OCI-LY1 (cell line): ENCODE results near the gene BTBD9.

Experiments
- H2AFZ ChIP-seq: fragments of 200-600 bp; sonication (generic), shearing (Covaris generic); 2 replicates; pipeline ENCODE4 v1.6.0; 2014; ENCODE audit warnings: antibody characterized with exemption, mild to moderate bottlenecking, low read length
- H3F3A ChIP-seq: fragments of 200-600 bp; sonication (generic), shearing (Covaris generic); 2 replicates; pipeline ENCODE4 v1.6.0; 2014; ENCODE audit warnings: mild to moderate bottlenecking, antibody characterized with exemption, low read length, moderate library complexity; ENCODE audit not compliant: insufficient read depth
- H3K27ac ChIP-seq: fragments of 200-600 bp; sonication (generic); 2 replicates; pipeline ENCODE4 v1.5.1; 2014; ENCODE audit warnings: low read length, mixed run types, mild to moderate bottlenecking, low read depth; ENCODE audit not compliant: poor library complexity, severe bottlenecking
- H3K27me3 ChIP-seq: fragments of 200-600 bp; sonication (generic); 2 replicates; pipeline ENCODE4 v1.6.0; 2014; ENCODE audit warnings: antibody characterized with exemption, mild to moderate bottlenecking, low read length, moderate library complexity; ENCODE audit not compliant: insufficient read depth
- H3K36me3 ChIP-seq: fragments of 200-600 bp; sonication (generic); 2 replicates; pipeline ENCODE4 v1.6.1; 2014; ENCODE audit warnings: mild to moderate bottlenecking, antibody characterized with exemption, low read length, moderate library complexity, mixed read lengths; ENCODE audit not compliant: insufficient read depth
- H3K4me1 ChIP-seq: fragments of 200-600 bp; sonication (generic); 2 replicates; pipeline ENCODE4 v1.5.1; 2014; ENCODE audit warnings: mild to moderate bottlenecking, low read length, moderate library complexity; ENCODE audit not compliant: insufficient read depth, severe bottlenecking
- H3K4me2 ChIP-seq: fragments of 200-600 bp; sonication (generic), shearing (Covaris generic); 2 replicates; pipeline ENCODE4 v1.6.1; 2014; ENCODE audit warnings: low read length
- H3K4me3 ChIP-seq: fragments of 200-600 bp; sonication (generic); 2 replicates; pipeline ENCODE4 v1.5.1; 2014; ENCODE audit warnings: low read length, low read depth, mild to moderate bottlenecking, mixed read lengths; ENCODE audit not compliant: poor library complexity, severe bottlenecking
- H3K79me2 ChIP-seq: fragments of 200-600 bp; shearing (Covaris generic); 2 replicates; pipeline ENCODE4 v1.6.1; 2016; ENCODE audit warnings: mixed run types, low read length, mixed read lengths; ENCODE audit not compliant: insufficient read depth
- H3K9ac ChIP-seq: fragments of 200-600 bp; sonication (generic), shearing (Covaris generic); 2 replicates; pipeline ENCODE4 v1.6.1; 2014; ENCODE audit warnings: mild to moderate bottlenecking, low read length, mixed read lengths
- H3K9me2 ChIP-seq: fragments of 200-600 bp; sonication (generic), shearing (Covaris generic); 2 replicates; pipeline ENCODE4 v1.6.1; 2014; ENCODE audit warnings: low read depth, mild to moderate bottlenecking, low read length, mixed read lengths
- H3K9me3 ChIP-seq: fragments of 200-600 bp; shearing (Covaris generic); 2 replicates; pipeline ENCODE4 v1.6.1; 2014; ENCODE audit warnings: low read length, mixed read lengths
- H4K20me1 ChIP-seq: fragments of 200-600 bp; sonication (generic), shearing (Covaris generic); 2 replicates; pipeline ENCODE4 v1.6.0; 2016; ENCODE audit warnings: mild to moderate bottlenecking, low read length; ENCODE audit not compliant: insufficient read depth
- CTCF ChIP-seq: fragments of 200-600 bp; sonication (generic), shearing (Covaris generic); IDR thresholded peaks from 2 replicates; pipeline ENCODE4 v1.5.1; 2017; ENCODE audit warnings: mild to moderate bottlenecking, antibody characterized with exemption, low read length, moderate library complexity, mixed read lengths
- EZH2 ChIP-seq: fragments of 200-600 bp; sonication (generic), shearing (Covaris generic); IDR thresholded peaks from 2 replicates; pipeline ENCODE4 v1.8.0; 2017; ENCODE audit warnings: borderline replicate concordance, mixed run types, mild to moderate bottlenecking, antibody characterized with exemption, low read length, moderate library complexity, mixed read lengths

BTBD9 gene

GRCh38 chr6:38445336-38445735 lies 194.4 kb downstream of the BTBD9 start:
- no peak for TF ChIP-seq EZH2
- H3K36me3 ChIP-seq, result no peaks in the 10 kb centered on the region
- no peaks in the 10 kb centered on the region for H3K9me3 ChIP-seq
- H3K4me1 ChIP-seq, result no peaks in the 10 kb centered on the region
- no peaks in the 10 kb centered on the region for H3F3A ChIP-seq
- no peaks in the 10 kb centered on the region for H3K9me2 ChIP-seq
- H2AFZ ChIP-seq, result no peak overlapping the region
- no peak overlapping the region for H3K4me3 ChIP-seq
- H3K27me3 ChIP-seq, result no peaks in the 10 kb centered on the region
- no peaks in the 10 kb centered on the region for H3K79me2 ChIP-seq
- H3K27ac ChIP-seq, result no peak overlapping the region
- H4K20me1 ChIP-seq, result no peaks in the 10 kb centered on the region
- H3K4me2 ChIP-seq, result no peak overlapping the region
- H3K9ac ChIP-seq, result no peak overlapping the region

GRCh38 chr6:38443352-38444144 lies 196.2 kb downstream of the BTBD9 start:
- H3K9ac ChIP-seq, result no peak overlapping the region
- no peaks in the 10 kb centered on the region for H3K9me3 ChIP-seq
- no peaks in the 10 kb centered on the region for H3K9me2 ChIP-seq
- no peak overlapping the region for H2AFZ ChIP-seq
- no peaks in the 10 kb centered on the region for H3K36me3 ChIP-seq
- no peaks in the 10 kb centered on the region for H3F3A ChIP-seq
- H3K79me2 ChIP-seq, result no peaks in the 10 kb centered on the region
- no peaks in the 10 kb centered on the region for H3K27me3 ChIP-seq
- no peak for TF ChIP-seq CTCF
- TF ChIP-seq EZH2, result no peak
- no peak overlapping the region for H3K4me2 ChIP-seq
- H3K27ac ChIP-seq, result no peak overlapping the region
- no peak overlapping the region for H3K4me3 ChIP-seq
- H3K4me1 ChIP-seq, result no peaks in the 10 kb centered on the region
- H4K20me1 ChIP-seq, result no peaks in the 10 kb centered on the region

GRCh38 chr6:38438097-38438496 lies 201.6 kb downstream of the BTBD9 start:
- Histone ChIP-seq H4K20me1 (no peaks in the 10 kb centered on the region), H3K4me3 (no peak overlapping the region), H3K9me2 (no peaks in the 10 kb centered on the region), H3K27ac (no peak overlapping the region), H3F3A (no peaks in the 10 kb centered on the region), H3K9ac (no peak overlapping the region), H3K9me3 (no peaks in the 10 kb centered on the region), H3K27me3 (no peaks in the 10 kb centered on the region), H3K4me1 (no peaks in the 10 kb centered on the region), H3K36me3 (no peaks in the 10 kb centered on the region), H3K79me2 (no peaks in the 10 kb centered on the region), H2AFZ (no peak overlapping the region), H3K4me2 (no peak overlapping the region)
- TF ChIP-seq EZH2, result no peak
- TF ChIP-seq CTCF, result no peak
